Endothelial cell of umbilical vein (primary cell): Measurements from ENCODE around the gene PODNL1. TPM values are rescaled to one million over a fixed set of nuclear protein-coding genes. Genes with fewer than 3 reads are reported as not detected.

Source experiments
- BruUV-seq: library from RNA; stranded (reverse); fragments of 400-500 nt; replicated peaks from 2 replicates; lab custom pipeline; 2021; lab: Mats Ljungman, UMichigan
- CTCF ChIA-PET: fragments of 300-600, 350-600 bp; sonication (Branson Sonifier 250); formaldehyde crosslinking; loops from one replicate; lab custom pipeline; 2021; ENCODE audit warnings: antibody characterized with exemption, inconsistent platforms; lab: Charles Lee
- POLR2A ChIA-PET: fragments of 300-600, 350-600 bp; sonication (Branson Sonifier 250); formaldehyde crosslinking; loops from one replicate; lab custom pipeline; 2021; ENCODE audit warnings: antibody characterized with exemption, inconsistent platforms; lab: Charles Lee
- DNase-seq: peaks from one replicate; pipeline ENCODE4 v3.0.0-alpha.2; 2011; ENCODE audit warnings: low read depth, low spot score
- FAIRE-seq: peaks from 2 replicates; lab custom pipeline; 2011; peaks lifted over from hg19 to GRCh38; lab: Jason Lieb, UNC
- H2AFZ ChIP-seq: 2 replicates; pipeline ENCODE4 v1.6.0; 2012; ENCODE audit warnings: low read depth, low read length, control low read depth, inconsistent platforms
- H3K27ac ChIP-seq: 2 replicates; pipeline ENCODE4 v1.5.1; 2011; ENCODE audit warnings: low read depth, mild to moderate bottlenecking, control low read depth, low read length, moderate library complexity; ENCODE audit not compliant: insufficient read depth
- H3K27me3 ChIP-seq, 2 experiments: 2 replicates each; pipeline versions ENCODE4 v1.6.0 to v1.6.1; 2011; ENCODE audit warnings: low read length in 2 of 2, mixed read lengths in 1 of 2; ENCODE audit not compliant: control insufficient read depth in 2 of 2, insufficient read depth in 2 of 2
- H3K36me3 ChIP-seq, 2 experiments: 2 replicates in 1 of 2; 3 replicates in 1 of 2; pipeline ENCODE4 v1.5.1; 2011; ENCODE audit warnings: low read length in 2 of 2, mild to moderate bottlenecking in 1 of 2, moderate library complexity in 1 of 2; ENCODE audit not compliant: control insufficient read depth in 2 of 2, insufficient read depth in 2 of 2; ENCODE audit errors: extremely low read depth in 1 of 2
- H3K4me1 ChIP-seq: 3 replicates; pipeline ENCODE4 v1.5.1; 2011; ENCODE audit warnings: mild to moderate bottlenecking, low read length; ENCODE audit not compliant: control insufficient read depth, insufficient read depth; ENCODE audit errors: extremely low read depth
- H3K4me2 ChIP-seq: 2 replicates; pipeline ENCODE4 v1.6.1; 2011; ENCODE audit warnings: low read length, control low read depth, mixed read lengths; ENCODE audit not compliant: insufficient read depth
- H3K4me3 ChIP-seq, 3 experiments: fragments of 200-600 bp in 1 of 3; sonication (generic), shearing (Covaris generic) in 1 of 3; replicated peaks in 1 of 3; 2 replicates each; pipeline ENCODE4 v1.5.1; 2011 to 2016; ENCODE audit warnings: control low read depth in 3 of 3, low read length in 3 of 3, mild to moderate bottlenecking in 2 of 3, inconsistent platforms in 1 of 3, low read depth in 1 of 3, moderate library complexity in 1 of 3; ENCODE audit not compliant: insufficient read depth in 1 of 3
- H3K79me2 ChIP-seq: 2 replicates; pipeline ENCODE4 v1.6.0; 2012; ENCODE audit warnings: low read length, inconsistent platforms; ENCODE audit not compliant: control insufficient read depth, insufficient read depth
- H3K9ac ChIP-seq: replicated peaks from 2 replicates; pipeline ENCODE3; 2011; ENCODE audit warnings: low read length, control low read depth; ENCODE audit not compliant: insufficient read depth; ENCODE audit errors: extremely low read depth
- H3K9me1 ChIP-seq: replicated peaks from 3 replicates; pipeline ENCODE4 v1.6.0; 2011; ENCODE audit warnings: mild to moderate bottlenecking, low read length; ENCODE audit not compliant: control insufficient read depth, insufficient read depth; ENCODE audit errors: extremely low read depth
- H3K9me3 ChIP-seq: replicated peaks from 2 replicates; pipeline ENCODE4 v1.5.1; 2012; ENCODE audit warnings: low read length, inconsistent platforms; ENCODE audit not compliant: control insufficient read depth, insufficient read depth
- H4K20me1 ChIP-seq: replicated peaks from 2 replicates; pipeline ENCODE3; 2011; ENCODE audit warnings: mild to moderate bottlenecking, low read length; ENCODE audit not compliant: control insufficient read depth, insufficient read depth; ENCODE audit errors: extremely low read depth
- EZH2 ChIP-seq: IDR thresholded peaks from 2 replicates; pipeline ENCODE4 v1.6.1; 2012; ENCODE audit warnings: borderline replicate concordance, low read depth, mild to moderate bottlenecking, moderate library complexity, low read length, inconsistent platforms; ENCODE audit not compliant: severe bottlenecking
- FOS ChIP-seq: IDR thresholded peaks from 2 replicates; pipeline ENCODE4 v1.6.1; 2011; ENCODE audit warnings: mild to moderate bottlenecking, low read length, moderate library complexity, borderline replicate concordance; ENCODE audit not compliant: insufficient read depth
- GATA2 ChIP-seq: IDR thresholded peaks from 2 replicates; pipeline ENCODE4 v1.7.0; 2011; ENCODE audit warnings: low read depth, mild to moderate bottlenecking, moderate library complexity, mixed read lengths, low read length; ENCODE audit not compliant: insufficient read length, insufficient read depth
- JUN ChIP-seq: IDR thresholded peaks from 2 replicates; pipeline ENCODE4 v1.6.1; 2011; ENCODE audit warnings: borderline replicate concordance, low read depth; ENCODE audit not compliant: insufficient read length, insufficient read depth
- MYC ChIP-seq: IDR thresholded peaks from one replicate; pipeline ENCODE4 v1.6.1; 2011; ENCODE audit warnings: mild to moderate bottlenecking, low read depth, low read length
- POLR2A ChIP-seq: IDR thresholded peaks from 2 replicates; pipeline ENCODE4 v1.6.1; 2012; ENCODE audit warnings: low read depth, mild to moderate bottlenecking, control low read depth, low read length
- POLR2AphosphoS5 ChIP-seq: IDR thresholded peaks from 2 replicates; pipeline ENCODE4 v1.6.1; 2012; ENCODE audit warnings: low read depth, mild to moderate bottlenecking, control low read depth, low read length, moderate library complexity; ENCODE audit not compliant: insufficient read depth
- dilution Hi-C: fragments of 300-500 bp; cut with MboI; formaldehyde crosslinking; loops from one replicate; pipeline ENCODE4 v1.15.0; 2019; ENCODE audit warnings: low sequenced_read_pairs; ENCODE audit not compliant: extremely low pct_ligation_motif_present
- intact Hi-C: fragments of 100-400 bp; cut with micrococcal nuclease; formaldehyde crosslinking; loops from one replicate; pipeline ENCODE4 v1.10.0; 2022
- polyA plus RNA-seq, 4 experiments: library from polyadenylated mRNA; depleted of rRNA in 3 of 4; stranded (reverse) in 3 of 4; unstranded in 1 of 4; fragments of >200 nt; gene quantifications; 2 replicates each; pipeline versions ENCODE4 v1.2.1 to v1.2.3, GENCODE V29; 2011 to 2012; ENCODE audit warnings: missing spikeins in 1 of 4
- total RNA-seq: library from RNA; stranded (reverse); gene quantifications from 2 replicates; pipeline ENCODE4 v1.2.3, GENCODE V29; 2021
- TF ChIP-seq, protein P1 (sequence below): IDR thresholded peaks from 2 replicates; pipeline ENCODE4 v1.6.1; 2011; ENCODE audit not compliant: insufficient read depth, insufficient read length
- TF ChIP-seq, protein P2 (sequence below), 2 donors: IDR thresholded peaks; 1 replicate in 1 of 2; 2 replicates in 1 of 2; pipeline ENCODE4 v1.5.1; 2011; ENCODE audit warnings: low read length in 2 of 2, mild to moderate bottlenecking in 2 of 2, moderate library complexity in 2 of 2, control low read depth in 1 of 2, inconsistent platforms in 1 of 2, low read depth in 1 of 2; ENCODE audit not compliant: insufficient read depth in 1 of 2; ENCODE audit errors: extremely low read depth in 1 of 2

Gene PODNL1
- total and polyA plus RNA-seq, 2 donors (not counting 3 experiments of a cell fraction or from before 2014, with no cell fraction given) = 0.21 TPM; not detected in 1

DNA sequence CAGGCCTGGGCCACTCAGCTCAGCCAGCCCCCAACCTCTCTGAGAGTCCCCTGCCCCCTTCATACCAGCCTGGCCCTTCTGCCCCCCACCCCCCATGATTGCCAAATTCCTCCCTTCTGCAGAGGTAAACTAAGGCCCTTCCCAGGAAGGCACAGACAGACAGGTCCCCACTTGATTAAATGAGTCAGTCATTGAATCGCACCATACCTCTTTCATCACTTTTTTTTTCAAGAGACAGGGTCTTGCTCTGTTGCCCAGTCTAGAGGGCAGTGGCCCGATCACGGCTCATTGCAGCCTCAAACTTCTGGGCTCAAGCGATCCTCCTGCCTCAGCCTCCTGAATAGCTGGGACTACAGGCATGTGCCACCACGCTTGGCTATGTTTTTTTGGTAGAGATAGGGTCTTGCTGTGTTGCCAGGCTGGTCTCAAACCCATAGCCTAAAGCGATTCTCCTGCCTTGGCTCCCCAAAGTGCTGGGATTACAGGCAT, 6.0 kb downstream of the PODNL1 start:
- Histone ChIP-seq H3K27me3 (no peaks in the 10 kb centered on the region), H3K4me2 (no peak overlapping the region), H3K27ac (no peak overlapping the region), H3K9me3 (no peaks in the 10 kb centered on the region), H3K4me3 (no peak overlapping the region), H3K79me2 (no peaks in the 10 kb centered on the region), H3K36me3 (peaks cover 0 to 2% of the 10 kb centered on the region in 2 experiments), H3K9me1 (no peaks in the 10 kb centered on the region), H3K4me1 (no peaks in the 10 kb centered on the region), H2AFZ (no peak overlapping the region), H3K9ac (no peak overlapping the region), H4K20me1 (no peaks in the 10 kb centered on the region)
- POLR2A ChIA-PET = no interaction called here
- no TSS peak for BruUV-seq
- dilution Hi-C loops = no loop called here
- DNase-seq (no peak), FAIRE-seq (no peak)
- intact Hi-C loops = no loop called here
- TF ChIP-seq FOS = no peak
- no peak for TF ChIP-seq EZH2
- TF ChIP-seq POLR2A = no peak
- no peak for TF ChIP-seq POLR2AphosphoS5
- TF ChIP-seq, protein P1, sequence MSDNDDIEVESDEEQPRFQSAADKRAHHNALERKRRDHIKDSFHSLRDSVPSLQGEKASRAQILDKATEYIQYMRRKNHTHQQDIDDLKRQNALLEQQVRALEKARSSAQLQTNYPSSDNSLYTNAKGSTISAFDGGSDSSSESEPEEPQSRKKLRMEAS = no peak
- TF ChIP-seq MYC = no peak
- TF ChIP-seq GATA2 = no peak
- no peak for TF ChIP-seq JUN
- TF ChIP-seq, protein P2, sequence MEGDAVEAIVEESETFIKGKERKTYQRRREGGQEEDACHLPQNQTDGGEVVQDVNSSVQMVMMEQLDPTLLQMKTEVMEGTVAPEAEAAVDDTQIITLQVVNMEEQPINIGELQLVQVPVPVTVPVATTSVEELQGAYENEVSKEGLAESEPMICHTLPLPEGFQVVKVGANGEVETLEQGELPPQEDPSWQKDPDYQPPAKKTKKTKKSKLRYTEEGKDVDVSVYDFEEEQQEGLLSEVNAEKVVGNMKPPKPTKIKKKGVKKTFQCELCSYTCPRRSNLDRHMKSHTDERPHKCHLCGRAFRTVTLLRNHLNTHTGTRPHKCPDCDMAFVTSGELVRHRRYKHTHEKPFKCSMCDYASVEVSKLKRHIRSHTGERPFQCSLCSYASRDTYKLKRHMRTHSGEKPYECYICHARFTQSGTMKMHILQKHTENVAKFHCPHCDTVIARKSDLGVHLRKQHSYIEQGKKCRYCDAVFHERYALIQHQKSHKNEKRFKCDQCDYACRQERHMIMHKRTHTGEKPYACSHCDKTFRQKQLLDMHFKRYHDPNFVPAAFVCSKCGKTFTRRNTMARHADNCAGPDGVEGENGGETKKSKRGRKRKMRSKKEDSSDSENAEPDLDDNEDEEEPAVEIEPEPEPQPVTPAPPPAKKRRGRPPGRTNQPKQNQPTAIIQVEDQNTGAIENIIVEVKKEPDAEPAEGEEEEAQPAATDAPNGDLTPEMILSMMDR (IDR thresholded peaks at IDR 0.05; ENCODE audit: extremely low read depth in 1 of 2, insufficient read depth in 1 of 2, low read depth in 1 of 2, low read length in 2 of 2) = no peak
- CTCF ChIA-PET = interaction anchor here (1.3 to 2.0 kb wide), 3 partner anchors 10 to 127 kb away, joined by 3 to 9 read pairs (median 4); no protein-coding TSS in a partner anchor
